ENCODE data around the gene PAM.

Gene PAM

DNA sequence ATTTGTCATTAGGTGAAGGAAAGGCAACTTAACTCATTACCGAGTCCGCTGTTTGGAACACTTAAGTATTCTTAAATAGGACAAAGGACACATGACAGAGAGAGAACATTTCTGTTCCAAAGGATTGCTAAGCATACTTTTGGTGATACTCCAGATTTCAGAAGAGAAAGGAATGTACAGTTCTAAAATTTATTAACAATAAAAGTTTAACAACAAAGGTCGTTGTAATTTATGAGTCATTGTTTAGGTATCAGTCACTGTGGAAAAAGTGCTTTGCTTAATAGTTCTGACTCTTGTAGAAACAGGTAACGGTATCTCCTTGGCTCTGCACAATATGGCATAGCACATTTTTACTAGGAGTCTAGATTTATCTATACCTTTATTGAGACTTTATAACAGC, 36.3 kb upstream of the PAM start:
- TF ChIP-seq, protein P1, sequence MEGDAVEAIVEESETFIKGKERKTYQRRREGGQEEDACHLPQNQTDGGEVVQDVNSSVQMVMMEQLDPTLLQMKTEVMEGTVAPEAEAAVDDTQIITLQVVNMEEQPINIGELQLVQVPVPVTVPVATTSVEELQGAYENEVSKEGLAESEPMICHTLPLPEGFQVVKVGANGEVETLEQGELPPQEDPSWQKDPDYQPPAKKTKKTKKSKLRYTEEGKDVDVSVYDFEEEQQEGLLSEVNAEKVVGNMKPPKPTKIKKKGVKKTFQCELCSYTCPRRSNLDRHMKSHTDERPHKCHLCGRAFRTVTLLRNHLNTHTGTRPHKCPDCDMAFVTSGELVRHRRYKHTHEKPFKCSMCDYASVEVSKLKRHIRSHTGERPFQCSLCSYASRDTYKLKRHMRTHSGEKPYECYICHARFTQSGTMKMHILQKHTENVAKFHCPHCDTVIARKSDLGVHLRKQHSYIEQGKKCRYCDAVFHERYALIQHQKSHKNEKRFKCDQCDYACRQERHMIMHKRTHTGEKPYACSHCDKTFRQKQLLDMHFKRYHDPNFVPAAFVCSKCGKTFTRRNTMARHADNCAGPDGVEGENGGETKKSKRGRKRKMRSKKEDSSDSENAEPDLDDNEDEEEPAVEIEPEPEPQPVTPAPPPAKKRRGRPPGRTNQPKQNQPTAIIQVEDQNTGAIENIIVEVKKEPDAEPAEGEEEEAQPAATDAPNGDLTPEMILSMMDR (IDR thresholded peaks at IDR 0.05; ENCODE audit: borderline replicate concordance, control extremely low read depth, extremely low read depth, insufficient read depth, missing control alignments), result no peak
- in situ Hi-C loops (cut with MboI; ENCODE audit: low sequenced_read_pairs, unreplicated experiment), result no loop called here
- DNase-seq (ENCODE audit: low spot score), result no peak

DNA sequence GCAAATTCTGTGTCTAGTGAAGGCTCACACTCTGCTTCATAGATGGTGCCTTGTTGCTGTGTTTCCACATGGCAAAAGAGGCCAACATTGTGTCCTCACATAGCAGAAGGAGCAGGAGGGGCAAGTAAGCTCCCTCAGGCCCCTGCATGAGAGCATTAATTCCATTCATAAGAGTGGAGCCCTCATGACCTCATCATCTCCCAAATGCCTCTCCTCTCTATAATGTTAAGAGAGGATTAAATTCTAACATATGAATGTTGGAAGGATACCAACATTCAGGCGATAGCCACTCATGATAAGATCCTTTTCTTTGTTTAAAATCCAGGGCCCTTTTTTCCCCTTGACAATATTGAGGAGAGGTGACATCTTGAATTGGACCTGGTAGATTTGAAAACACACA, 35.2 kb upstream of the PAM start:
- TF ChIP-seq, protein P1 (IDR thresholded peaks at IDR 0.05; ENCODE audit: borderline replicate concordance, control extremely low read depth, extremely low read depth, insufficient read depth, missing control alignments), result no peak
- DNase-seq (ENCODE audit: low spot score), result no peak
- in situ Hi-C loops (cut with MboI; ENCODE audit: low sequenced_read_pairs, unreplicated experiment), result no loop called here

DNA sequence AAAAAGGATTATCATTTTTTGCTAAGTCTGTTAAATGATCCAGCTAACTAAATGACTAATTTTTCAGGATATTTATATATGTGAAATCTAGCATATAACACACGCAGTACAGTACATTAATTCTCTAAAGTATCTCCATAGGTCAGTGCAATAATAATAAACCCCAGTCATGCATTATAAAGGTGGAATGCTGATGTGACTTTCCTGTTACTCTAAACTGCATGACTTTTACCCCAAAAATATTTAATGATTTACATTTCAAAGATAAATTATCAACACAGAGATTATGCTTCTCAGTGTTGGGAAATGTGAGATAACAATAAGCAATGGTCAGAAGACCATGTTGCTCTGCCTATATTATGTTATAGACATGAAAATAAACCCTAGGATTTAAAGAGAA, 34.1 kb upstream of the PAM start:
- TF ChIP-seq, protein P1 (IDR thresholded peaks at IDR 0.05; ENCODE audit: borderline replicate concordance, control extremely low read depth, extremely low read depth, insufficient read depth, missing control alignments), result no peak
- DNase-seq (ENCODE audit: low spot score), result no peak
- in situ Hi-C loops (cut with MboI; ENCODE audit: low sequenced_read_pairs, unreplicated experiment), result no loop called here

DNA sequence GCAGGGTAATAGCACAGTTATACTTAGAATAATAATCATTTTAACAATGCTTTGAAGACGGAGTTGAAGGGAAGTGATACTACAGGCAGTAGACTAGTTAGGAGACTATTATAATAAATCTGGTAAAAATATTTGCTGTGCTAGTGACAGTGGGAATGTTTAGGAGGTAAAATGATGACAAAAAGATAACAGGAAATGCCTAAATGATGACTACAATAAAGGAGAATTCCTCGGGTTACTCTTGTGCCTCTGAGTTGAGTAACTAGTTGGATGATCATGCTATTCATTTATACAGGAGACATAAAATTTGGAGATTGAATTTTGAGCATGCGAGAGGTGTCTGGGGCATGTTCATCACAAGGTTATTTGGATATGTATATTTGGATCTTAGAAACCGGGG, 32.2 kb upstream of the PAM start:
- no peak for DNase-seq (ENCODE audit: low spot score)
- in situ Hi-C loops (cut with MboI; ENCODE audit: low sequenced_read_pairs, unreplicated experiment), result no loop called here

DNA sequence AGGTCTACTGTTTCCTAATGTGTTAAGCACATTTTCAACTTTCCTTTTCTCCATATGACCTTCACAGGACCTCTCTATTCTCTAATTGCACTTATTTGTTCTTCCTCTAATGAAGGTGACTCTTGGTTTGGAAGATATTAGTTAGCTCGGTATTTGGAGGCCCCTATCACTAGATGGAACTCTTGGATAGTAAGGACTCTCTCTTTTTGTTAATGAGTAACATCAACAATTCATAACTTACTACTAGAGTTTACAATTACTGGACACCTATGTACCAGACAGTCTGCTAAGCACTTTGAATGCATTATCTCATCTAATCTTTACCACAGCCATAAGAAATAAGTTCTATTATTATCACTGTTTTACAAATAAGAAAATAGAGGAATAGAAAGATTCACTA, 23.4 kb upstream of the PAM start:
- TF ChIP-seq, protein P1 (IDR thresholded peaks at IDR 0.05; ENCODE audit: borderline replicate concordance, control extremely low read depth, extremely low read depth, insufficient read depth, missing control alignments), result no peak
- in situ Hi-C loops (cut with MboI; ENCODE audit: low sequenced_read_pairs, unreplicated experiment), result no loop called here
- DNase-seq (ENCODE audit: low spot score), result no peak

More for the DNA sequence above, 32.2 kb upstream of the PAM start:
- TF ChIP-seq, protein P1 (IDR thresholded peaks at IDR 0.05; ENCODE audit: borderline replicate concordance, control extremely low read depth, extremely low read depth, insufficient read depth, missing control alignments), result no peak

DNA sequence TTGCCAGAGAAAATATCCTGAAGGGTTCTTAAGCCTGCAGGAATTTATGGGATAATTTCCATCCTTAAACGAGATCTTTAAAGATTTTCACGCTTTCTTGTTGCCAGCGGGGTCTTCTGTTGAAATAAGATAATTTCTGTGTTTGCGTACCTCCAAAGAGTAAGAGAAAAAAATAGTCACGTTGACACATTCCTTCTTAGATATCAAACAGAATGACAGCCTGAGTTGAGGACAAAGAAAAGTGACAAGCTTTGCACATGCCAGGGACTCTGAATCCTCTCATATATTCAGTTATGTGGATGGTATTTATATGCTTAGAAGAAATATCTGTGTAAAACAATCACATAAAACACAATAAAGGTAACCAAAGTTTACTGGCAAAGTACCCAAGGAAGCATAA, 21.6 kb upstream of the PAM start:
- TF ChIP-seq, protein P1 (IDR thresholded peaks at IDR 0.05; ENCODE audit: borderline replicate concordance, control extremely low read depth, extremely low read depth, insufficient read depth, missing control alignments), result no peak
- no peak for DNase-seq (ENCODE audit: low spot score)
- in situ Hi-C loops (cut with MboI; ENCODE audit: low sequenced_read_pairs, unreplicated experiment), result no loop called here

- in situ Hi-C loops (cut with MboI; ENCODE audit: low sequenced_read_pairs, unreplicated experiment), result no loop called here
- DNase-seq (ENCODE audit: low spot score), result no peak
- TF ChIP-seq, protein P1 (IDR thresholded peaks at IDR 0.05; ENCODE audit: borderline replicate concordance, control extremely low read depth, extremely low read depth, insufficient read depth, missing control alignments), result no peak
Measured at GRCh38 chr5:102737161-102737560, 17.9 kb upstream of the PAM start.

Measured in GM13976 (cell line).